ENCODE results near the gene ARL4C. TPM values are rescaled to one million over a fixed set of nuclear protein-coding genes. Genes with fewer than 3 reads are reported as not detected.

The ARL4C gene
- total and polyA plus RNA-seq, 2 of the 8 experiments (the other 6 are each of a cell fraction or from before 2014, with no cell fraction given) = 7.0 to 16.9 TPM

DNA sequence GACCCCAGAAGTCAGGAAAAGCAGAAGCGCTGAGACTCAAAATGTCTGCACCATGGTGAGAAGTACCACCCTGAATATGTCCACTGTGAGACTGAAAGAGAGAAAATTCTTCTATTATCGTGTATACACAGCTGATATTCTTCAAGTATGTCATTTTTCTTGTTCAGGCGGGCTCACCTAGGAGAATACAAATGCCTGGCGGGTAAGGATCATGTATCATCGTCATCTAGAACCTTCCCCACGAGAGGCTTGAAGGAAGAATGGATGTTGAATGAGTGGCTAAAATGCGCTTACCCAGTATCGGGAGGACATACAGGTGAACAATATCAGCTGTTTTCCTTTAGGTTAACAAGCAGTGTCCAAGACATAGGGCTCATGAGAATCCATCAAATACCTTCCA, 21.1 kb upstream of the ARL4C start:
- H3K9me3 ChIP-seq (ENCODE audit: insufficient read depth in 2 of 2, low read depth in 1 of 2, low read length in 1 of 2) = no peaks in the 10 kb centered on the region; a peak in 1 of 4 replicates
- H3K36me3 ChIP-seq (ENCODE audit: control insufficient read depth in 2 of 4, insufficient read depth in 4 of 4, low read length in 3 of 4) = no peaks in the 10 kb centered on the region
- H3K27ac ChIP-seq (ENCODE audit: low read depth, low read length) = no peak overlapping the region
- no peak overlapping the region for H3K9ac ChIP-seq (replicated peaks in 1 of 4; ENCODE audit: extremely low read depth in 1 of 4, low read depth in 3 of 4, low read length in 3 of 4)
- no peak overlapping the region for H3K56ac ChIP-seq (replicated peaks; ENCODE audit: insufficient read length, low read depth, low read length)
- H2BK5ac ChIP-seq (ENCODE audit: low read depth, low read length) = no peak overlapping the region
- no peaks in the 10 kb centered on the region for H3K79me2 ChIP-seq (ENCODE audit: control insufficient read depth in 1 of 2, insufficient read depth in 2 of 2, low read length in 2 of 2)
- no peak overlapping the region for H3K4me2 ChIP-seq (ENCODE audit: insufficient read depth in 1 of 2, low read depth in 2 of 2, low read length in 2 of 2)
- peaks cover 0 to 10% of the 10 kb centered on the region in 2 experiments for H4K20me1 ChIP-seq (replicated peaks in 1 of 2; ENCODE audit: control insufficient read depth in 1 of 2, insufficient read depth in 2 of 2, low read length in 2 of 2)
- no peak overlapping the region for H4K5ac ChIP-seq (ENCODE audit: insufficient read length, low read depth, low read length)
- H2BK12ac ChIP-seq (ENCODE audit: low read depth, low read length) = no peak overlapping the region
- no peak overlapping the region for H4K8ac ChIP-seq (ENCODE audit: extremely low read depth, insufficient read depth, low read length)
- H3K18ac ChIP-seq (ENCODE audit: extremely low read depth, low read length) = no peak overlapping the region
- no peak overlapping the region for H3K14ac ChIP-seq (ENCODE audit: insufficient read length)
- H4K91ac ChIP-seq (replicated peaks; ENCODE audit: insufficient read length, low read length) = no peak overlapping the region
- no peak overlapping the region for H2AFZ ChIP-seq (ENCODE audit: low read length)
- no peak overlapping the region for H2BK15ac ChIP-seq (ENCODE audit: low read length)
- H3K23me2 ChIP-seq (ENCODE audit: low read depth, low read length) = peaks cover 12% of the 10 kb centered on the region
- H3K79me1 ChIP-seq (ENCODE audit: low read depth, low read length) = peaks cover 7% of the 10 kb centered on the region; the same call in 1 of the 2 replicates
- H2AK5ac ChIP-seq (ENCODE audit: low read depth, low read length) = no peak overlapping the region
- CTCF ChIA-PET (ENCODE audit: partially characterized antibody) = interaction anchor here (1.0 kb wide), 1 partner anchor 226 kb away, joined by 3 read pairs; no protein-coding TSS in a partner anchor
- H3K4ac ChIP-seq (replicated peaks; ENCODE audit: insufficient read length, low read depth, low read length) = no peak overlapping the region
- 86% methylated on average over 8 of the region's 8 CpGs; no CpG with 5 or more reads in 1 of the 2 experiments for WGBS, 2 experiments (ENCODE audit: extremely low coverage in 1 of 2, insufficient coverage in 1 of 2, insufficient read length in 1 of 2, insufficient replicate concordance in 2 of 2, low coverage in 1 of 2, low lambda C conversion rate in 2 of 2, missing lambda C conversion rate in 1 of 2)
- no peak overlapping the region for H2BK120ac ChIP-seq (replicated peaks; ENCODE audit: low read depth, low read length)
- DNase-seq (ENCODE audit: low read depth in 1 of 2, low spot score in 2 of 2) = no peak
- no peak overlapping the region for H3K4me3 ChIP-seq (ENCODE audit: extremely low read depth in 1 of 4, insufficient read depth in 2 of 4, low read depth in 3 of 4, low read length in 4 of 4)
- no peaks in the 10 kb centered on the region for H3K4me1 ChIP-seq (replicated peaks in 1 of 4; ENCODE audit: control insufficient read depth in 3 of 4, insufficient read depth in 4 of 4, low read length in 3 of 4)
- POLR2A ChIA-PET (ENCODE audit: partially characterized antibody) = no interaction called here
- FAIRE-seq = no peak
- no peak overlapping the region for H3K23ac ChIP-seq (ENCODE audit: insufficient read length)
- no peaks in the 10 kb centered on the region; a peak in 1 of 7 replicates for H3K27me3 ChIP-seq (replicated peaks in 1 of 4; ENCODE audit: control insufficient read depth in 3 of 4, extremely low read depth in 1 of 4, insufficient read depth in 3 of 4, low read length in 3 of 4)
- no peak overlapping the region for H2BK20ac ChIP-seq (ENCODE audit: low read length)
- TF ChIP-seq CHD1 (IDR thresholded peaks at IDR 0.05; ENCODE audit: low read depth, low read length) (no peak), ASH2L (IDR thresholded peaks at IDR 0.05; ENCODE audit: low read length) (no peak), TBP (IDR thresholded peaks at IDR 0.05; ENCODE audit: low read depth, low read length) (no peak), TEAD4 (IDR thresholded peaks at IDR 0.05; ENCODE audit: low read depth, low read length) (no peak), CHD2 (IDR thresholded peaks at IDR 0.05; ENCODE audit: low read length) (no peak), BCL11A (IDR thresholded peaks at IDR 0.05; ENCODE audit: low read depth in 2 of 2, low read length in 2 of 2) (no peak)
